Activated T-helper 2 cell treated with anti-CD3 and anti-CD28 coated beads, Interferon-gamma antibody, Interleukin-2, Interleukin-4, amounts not matched to agents 10 μg/mL and 5 μg/mL and 100 μg/mL, durations not matched to agents 14 hours and 24 hours and 36 hours (primary cell): ENCODE data around the gene AHRR. TPM values are rescaled to one million over a fixed set of nuclear protein-coding genes. Genes with fewer than 3 reads are reported as not detected.

ENCODE experiments used
- DNase-seq: peaks from one replicate; pipeline ENCODE4 v3.0.0; 2021; ENCODE audit warnings: low spot score
- H3K27ac Mint-ChIP-seq: one replicate; pipeline ENCODE4 v1.8.0; 2021; ENCODE audit warnings: mixed read lengths
- H3K27me3 Mint-ChIP-seq: one replicate; pipeline ENCODE4 v1.8.0; 2021; ENCODE audit warnings: low read depth, mixed read lengths
- H3K36me3 Mint-ChIP-seq: one replicate; pipeline ENCODE4 v1.8.0; 2021; ENCODE audit warnings: low read depth, mixed read lengths
- H3K4me1 Mint-ChIP-seq: one replicate; pipeline ENCODE4 v1.8.0; 2021; ENCODE audit warnings: low read depth, mixed read lengths
- H3K4me3 Mint-ChIP-seq: one replicate; pipeline ENCODE4 v1.8.0; 2021; ENCODE audit warnings: low read depth, mild to moderate bottlenecking, moderate library complexity, mixed read lengths
- H3K9me3 Mint-ChIP-seq: one replicate; pipeline ENCODE4 v1.8.0; 2021; ENCODE audit warnings: mixed read lengths
- intact Hi-C: fragments of 100-400 bp; cut with micrococcal nuclease; formaldehyde crosslinking; loops from one replicate; pipeline ENCODE4 v1.15.1; 2023
- total RNA-seq: library from RNA; stranded (reverse); gene quantifications from 2 replicates; pipeline ENCODE4 v1.2.3, GENCODE V29; 2022

Gene AHRR
- total RNA-seq, 1 donor from 2014 or later: 34.9 TPM

DNA sequence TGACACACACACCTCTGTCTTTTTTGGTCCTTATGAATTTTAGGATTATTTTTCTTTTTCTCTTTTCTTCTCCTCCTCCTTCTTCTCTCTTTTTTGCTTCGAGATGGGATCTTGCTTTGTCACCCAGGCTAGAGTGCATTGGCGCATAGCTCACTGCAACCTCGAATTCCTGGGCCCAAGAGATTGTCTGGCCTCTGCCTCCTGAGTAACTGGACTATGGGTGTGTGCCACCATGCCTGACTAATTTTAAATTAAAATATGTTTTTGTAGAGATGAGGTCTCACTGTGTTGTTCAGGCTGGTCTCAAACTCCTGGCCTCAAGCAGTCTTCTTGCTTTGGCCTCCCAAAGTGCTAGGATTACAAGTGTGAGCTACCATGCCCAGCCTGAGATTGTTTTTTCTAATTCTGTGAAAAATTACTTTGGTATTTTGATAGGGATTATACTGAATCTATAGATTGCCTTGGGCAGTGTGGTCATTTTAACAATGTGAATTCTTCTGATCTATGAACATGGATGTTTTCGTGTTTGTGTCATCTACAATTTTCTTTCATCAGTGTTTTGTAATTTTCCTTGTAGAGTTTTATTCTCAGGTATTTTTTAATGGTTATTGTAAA, 7.7 kb downstream of the AHRR start:
- Mint-ChIP-seq H3K4me3 (no peak overlapping the region), H3K9me3 (no peaks in the 10 kb centered on the region), H3K4me1 (peaks cover 58% of the 10 kb centered on the region), H3K36me3 (peaks cover 50% of the 10 kb centered on the region), H3K27me3 (no peaks in the 10 kb centered on the region), H3K27ac (peak overlapping the region; percentile 65)
- no peak for DNase-seq
- intact Hi-C loops: no loop called here

DNA sequence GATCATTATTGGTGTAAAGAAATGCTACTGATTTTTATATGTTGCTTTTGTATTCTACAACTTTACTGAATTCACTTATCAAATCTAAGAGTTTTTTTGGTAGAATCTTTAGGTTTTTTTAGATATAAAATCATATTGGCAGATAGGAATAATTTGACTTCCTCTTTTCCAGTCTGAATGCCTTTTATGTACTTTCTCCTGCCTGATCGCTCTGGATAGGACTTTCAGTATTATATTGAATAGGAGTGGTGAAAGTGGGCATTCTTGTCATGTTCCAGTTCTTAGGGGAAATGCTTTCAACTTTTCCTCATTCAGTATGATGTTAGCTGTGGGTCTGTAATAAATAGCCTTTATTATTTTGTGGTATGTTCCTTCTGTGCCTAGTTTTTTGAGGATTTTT, 8.3 kb downstream of the AHRR start:
- intact Hi-C loops: loop anchor here (10.0 kb wide), 1 partner anchor 55 kb away; the partner anchor contains the start of gene PDCD6
- no peak overlapping the region for H3K27ac Mint-ChIP-seq
- H3K9me3 Mint-ChIP-seq: no peaks in the 10 kb centered on the region
- no peak for DNase-seq
- peaks cover 63% of the 10 kb centered on the region for H3K4me1 Mint-ChIP-seq
- H3K27me3 Mint-ChIP-seq: no peaks in the 10 kb centered on the region
- H3K36me3 Mint-ChIP-seq: peaks cover 50% of the 10 kb centered on the region
- H3K4me3 Mint-ChIP-seq: no peak overlapping the region

DNA sequence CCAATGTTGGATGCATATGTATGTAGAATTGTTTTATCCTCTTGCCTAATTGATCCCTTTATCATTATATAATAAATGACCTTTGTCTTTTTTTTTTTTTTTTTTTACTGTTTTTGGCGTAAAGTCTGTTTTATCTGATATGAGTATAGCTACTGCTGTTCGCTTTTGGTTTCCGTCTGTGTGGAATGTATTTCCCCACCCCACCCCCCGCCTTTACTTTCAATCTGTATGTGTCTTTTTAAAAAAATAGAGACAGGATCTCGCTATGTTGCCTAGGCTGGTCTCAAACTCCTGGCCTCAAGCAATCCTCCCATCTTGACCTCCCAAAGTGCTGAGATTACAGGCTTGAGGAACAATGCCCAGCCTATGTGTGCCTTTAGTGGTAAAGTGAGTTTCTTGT, 11.3 kb downstream of the AHRR start:
- peaks cover 75% of the 10 kb centered on the region for H3K4me1 Mint-ChIP-seq
- intact Hi-C loops: loop anchor here (2.0 to 10.0 kb wide), 2 partner anchors 58 to 78 kb away; partner anchors contain the start of gene PDCD6
- peak overlapping the region; percentile 73 for H3K4me3 Mint-ChIP-seq
- H3K27me3 Mint-ChIP-seq: no peaks in the 10 kb centered on the region
- H3K9me3 Mint-ChIP-seq: no peaks in the 10 kb centered on the region
- peaks cover 31% of the 10 kb centered on the region for H3K36me3 Mint-ChIP-seq
- no peak for DNase-seq
- H3K27ac Mint-ChIP-seq: peak overlapping the region; percentile 93

DNA sequence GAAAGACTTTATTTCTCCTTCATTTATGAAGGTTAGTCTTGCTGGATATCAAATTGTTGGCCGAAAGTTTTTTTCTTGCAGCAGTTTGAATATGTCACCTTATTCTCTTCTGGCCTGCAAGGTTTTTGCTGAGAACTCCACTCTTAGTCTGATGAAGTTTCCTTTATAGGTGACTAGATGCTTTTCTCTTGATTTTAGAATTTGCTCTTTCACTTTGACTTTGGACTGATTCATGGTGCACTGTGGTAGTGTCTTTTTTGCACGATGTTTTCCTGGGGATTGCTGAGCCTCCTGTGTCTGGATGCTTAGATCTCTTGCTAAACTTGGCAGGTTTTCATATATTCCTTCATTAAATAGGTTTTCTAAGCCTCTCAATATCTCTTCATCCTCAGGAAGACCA, 12.4 kb downstream of the AHRR start:
- H3K9me3 Mint-ChIP-seq: no peaks in the 10 kb centered on the region
- intact Hi-C loops: loop anchor here (1.0 to 10.0 kb wide), 5 partner anchors 8 to 77 kb away; partner anchors contain the start of gene PDCD6
- peaks cover 25% of the 10 kb centered on the region for H3K36me3 Mint-ChIP-seq
- peak overlapping the region; percentile 93 for H3K27ac Mint-ChIP-seq
- no peak for DNase-seq
- H3K4me3 Mint-ChIP-seq: peak overlapping the region; percentile 73
- H3K27me3 Mint-ChIP-seq: no peaks in the 10 kb centered on the region
- peaks cover 74% of the 10 kb centered on the region for H3K4me1 Mint-ChIP-seq

DNA sequence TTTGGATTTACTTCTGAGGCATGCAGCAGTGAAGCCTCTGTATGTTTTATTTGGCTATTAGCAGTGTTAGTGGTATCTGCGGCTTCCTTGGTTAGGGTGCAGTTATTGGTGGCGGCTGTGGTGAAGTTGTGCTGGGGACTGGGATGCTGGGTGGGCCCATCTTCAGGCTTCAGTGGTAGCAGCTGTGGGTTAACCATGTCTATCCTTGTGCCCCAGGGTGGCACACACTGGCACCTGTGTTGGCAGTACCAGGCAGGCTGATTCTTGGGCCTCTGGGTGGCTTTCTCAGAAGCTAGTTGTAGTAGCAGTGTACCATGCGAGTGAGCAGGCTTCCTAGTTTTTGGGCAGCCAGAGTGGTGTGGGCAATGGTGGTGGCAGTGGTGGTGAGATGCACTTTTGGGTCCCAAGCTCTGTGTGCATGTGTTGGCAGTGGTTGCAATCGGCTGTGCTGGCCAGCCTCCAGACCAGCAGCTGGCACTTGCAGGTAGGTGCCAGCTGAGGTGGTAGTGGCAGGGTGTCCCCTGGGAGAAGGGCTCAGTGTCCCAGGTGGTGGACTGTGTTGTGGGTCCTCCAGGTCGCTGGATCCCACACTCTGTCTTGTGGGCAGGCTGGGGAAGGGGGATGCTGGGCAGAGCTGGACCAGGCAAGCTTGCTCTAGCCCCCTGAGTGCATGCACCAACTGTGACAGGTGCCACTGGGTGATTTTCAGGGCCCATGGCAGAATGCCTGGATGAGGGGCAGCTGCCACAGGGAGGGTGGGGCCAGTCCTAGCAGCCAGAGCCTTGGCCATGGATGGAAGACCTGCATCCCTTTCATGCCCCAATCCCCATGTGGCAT, 13.6 kb downstream of the AHRR start:
- Mint-ChIP-seq H3K27me3 (no peaks in the 10 kb centered on the region), H3K4me1 (peaks cover 70% of the 10 kb centered on the region), H3K4me3 (peak overlapping the region; percentile 73), H3K9me3 (no peaks in the 10 kb centered on the region), H3K36me3 (peaks cover 29% of the 10 kb centered on the region), H3K27ac (peak overlapping the region; percentile 93)
- DNase-seq: no peak
- intact Hi-C loops: loop anchor here (1.0 to 10.0 kb wide), 4 partner anchors 7 to 60 kb away; partner anchors contain the start of gene PDCD6

DNA sequence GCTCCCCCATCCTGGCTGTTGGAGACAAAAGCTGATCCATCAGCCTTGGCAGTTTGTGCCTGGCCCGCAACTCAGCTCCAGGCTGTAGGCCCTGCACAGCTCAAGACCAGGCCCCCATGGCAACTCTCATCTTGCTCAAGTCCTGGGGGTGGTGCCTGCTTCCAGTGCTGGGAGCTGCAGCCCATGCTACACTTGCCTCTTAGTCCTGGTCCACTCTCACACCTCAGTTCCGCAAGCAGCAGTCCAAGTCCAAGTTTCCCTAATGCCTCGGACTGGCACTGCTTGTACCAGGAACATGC, 14.2 kb downstream of the AHRR start:
- H3K36me3 Mint-ChIP-seq: peaks cover 28% of the 10 kb centered on the region
- H3K9me3 Mint-ChIP-seq: no peaks in the 10 kb centered on the region
- no peak for DNase-seq
- H3K27me3 Mint-ChIP-seq: no peaks in the 10 kb centered on the region
- peak overlapping the region; percentile 29 for H3K27ac Mint-ChIP-seq
- H3K4me1 Mint-ChIP-seq: peaks cover 69% of the 10 kb centered on the region
- intact Hi-C loops: loop anchor here (10.0 kb wide), 1 partner anchor 61 kb away; the partner anchor contains the start of gene PDCD6
- no peak overlapping the region for H3K4me3 Mint-ChIP-seq

DNA sequence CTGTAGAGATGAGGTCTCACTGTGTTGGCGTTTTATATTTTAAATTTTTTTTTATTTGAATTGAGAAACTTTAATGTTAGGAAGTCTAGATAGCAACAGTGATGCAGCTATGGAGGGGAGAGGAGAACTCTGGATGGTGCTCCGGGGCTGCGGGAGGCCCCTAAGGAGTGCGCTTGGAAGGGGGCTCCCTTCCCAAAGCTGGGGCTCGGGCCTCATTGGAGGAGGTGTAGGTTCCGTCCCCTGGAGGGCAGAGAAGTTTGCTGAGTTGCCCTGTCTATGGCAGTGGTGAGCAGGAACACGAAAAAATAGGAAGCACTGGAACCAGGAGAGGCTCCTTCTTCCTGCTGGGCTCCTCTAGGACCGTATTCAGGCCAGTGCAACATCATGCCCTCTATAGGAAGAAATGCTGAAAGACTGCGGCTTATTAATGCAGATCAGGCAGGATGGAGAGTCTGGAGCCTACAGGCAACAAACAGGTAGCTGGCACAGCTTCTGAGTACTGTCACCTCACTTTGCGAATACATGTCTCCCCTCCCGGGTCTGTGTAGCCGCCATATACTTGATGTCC, 16.1 kb downstream of the AHRR start:
- Mint-ChIP-seq H3K27ac (no peak overlapping the region), H3K27me3 (no peaks in the 10 kb centered on the region), H3K4me3 (no peak overlapping the region), H3K4me1 (peaks cover 71% of the 10 kb centered on the region), H3K36me3 (peaks cover 31% of the 10 kb centered on the region), H3K9me3 (peaks cover 10% of the 10 kb centered on the region)
- no peak for DNase-seq
- intact Hi-C loops: loop anchor here (10.0 kb wide), 1 partner anchor 63 kb away; the partner anchor contains the start of gene PDCD6

DNA sequence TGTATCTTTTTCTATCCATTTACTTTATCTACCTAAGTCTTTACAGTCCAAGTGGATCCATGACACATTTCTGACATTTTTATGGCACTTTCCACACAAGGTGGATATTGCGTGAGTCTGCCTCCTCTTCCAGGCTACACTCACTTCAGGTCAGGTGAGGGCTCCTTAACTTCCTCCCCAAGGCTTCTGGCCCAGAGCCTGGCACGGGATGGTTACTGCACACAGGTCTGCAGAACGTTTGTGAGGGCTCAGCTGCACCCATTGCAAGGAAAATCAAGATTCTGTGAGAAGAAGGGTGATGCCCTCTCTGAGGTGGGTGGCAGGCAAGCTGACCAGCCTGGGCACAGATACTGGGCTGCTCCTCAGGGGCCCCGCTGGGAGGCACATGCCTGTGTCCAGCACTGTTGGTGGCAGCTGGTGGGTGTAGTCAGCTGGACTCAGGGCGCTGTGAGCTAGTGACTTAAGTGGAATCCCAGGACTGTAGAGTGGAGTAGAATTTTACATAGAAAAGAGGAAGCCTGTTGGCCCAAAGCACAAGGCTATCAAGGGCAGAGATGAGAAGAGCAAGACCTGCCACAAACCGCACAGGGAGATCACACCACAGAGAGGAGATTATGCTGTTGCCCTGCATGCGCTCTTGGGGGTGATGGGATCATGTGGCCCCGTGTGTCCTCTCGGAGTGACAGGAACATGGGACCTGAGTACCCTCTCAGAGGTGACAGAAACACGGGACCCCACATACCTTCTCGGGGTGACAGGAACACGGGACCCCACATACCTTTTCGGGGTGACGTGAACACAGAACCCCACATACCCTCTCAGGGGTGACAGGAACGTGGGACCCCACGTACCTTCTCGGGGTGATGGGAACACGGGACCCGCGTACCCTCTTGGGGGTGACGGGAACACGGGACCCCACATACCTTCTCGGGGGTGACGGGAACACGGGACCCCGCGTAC, 21.3 kb downstream of the AHRR start:
- no peaks in the 10 kb centered on the region for H3K27me3 Mint-ChIP-seq
- H3K4me3 Mint-ChIP-seq: peak overlapping the region; percentile 56
- no peak for DNase-seq
- peaks cover 57% of the 10 kb centered on the region for H3K4me1 Mint-ChIP-seq
- H3K9me3 Mint-ChIP-seq: peaks cover 10% of the 10 kb centered on the region
- H3K36me3 Mint-ChIP-seq: peaks cover 50% of the 10 kb centered on the region
- peak overlapping the region; percentile 73 for H3K27ac Mint-ChIP-seq
- intact Hi-C loops: loop anchor here (1.0 kb wide), 1 partner anchor 8 kb away; no protein-coding TSS in a partner anchor

DNA sequence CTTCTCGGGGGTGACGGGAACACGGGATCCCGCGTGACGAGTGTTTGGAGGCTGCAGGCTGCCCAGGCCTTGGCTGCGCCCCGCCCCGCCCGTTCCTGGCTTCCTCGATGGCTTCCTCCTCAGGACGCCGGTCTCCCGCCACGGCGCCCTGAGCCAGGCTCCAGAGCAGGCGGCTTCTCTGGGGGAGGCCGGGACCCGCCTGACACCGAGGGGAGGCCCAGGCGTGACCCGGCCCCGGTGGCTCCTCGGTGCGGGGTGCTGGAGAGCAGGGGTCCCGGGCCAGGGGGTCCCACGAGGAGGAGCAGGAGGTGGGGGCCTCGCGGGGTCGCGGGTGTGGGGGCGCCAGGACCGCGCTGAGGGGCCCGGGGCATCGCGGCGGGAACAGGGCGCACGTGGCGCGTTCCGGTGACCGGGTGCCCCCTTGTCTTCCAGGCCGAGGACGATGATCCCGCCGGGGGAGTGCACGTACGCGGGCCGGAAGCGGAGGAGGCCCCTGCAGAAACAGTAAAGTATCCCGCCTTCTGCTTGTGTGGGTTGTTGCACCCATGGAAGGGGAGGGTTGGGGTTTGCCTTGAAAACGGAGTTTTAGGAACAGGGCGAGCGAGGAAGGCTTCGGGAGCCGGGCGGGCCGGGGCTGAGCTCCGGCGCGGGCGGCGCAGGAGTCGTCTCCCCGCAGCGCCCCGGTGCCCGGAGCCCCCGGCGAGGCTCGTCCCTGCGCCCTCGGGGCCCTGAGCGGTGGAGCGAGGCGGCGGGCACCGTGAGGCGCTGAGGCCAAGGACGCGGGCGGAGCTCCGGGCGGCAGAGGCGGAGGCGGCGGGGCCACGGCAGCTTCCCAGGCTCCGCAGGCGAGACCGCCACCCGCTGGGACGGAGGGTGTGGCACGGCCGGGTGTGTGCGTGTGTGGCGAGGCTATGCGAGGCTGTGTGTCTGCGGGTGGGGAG, 22.2 kb downstream of the AHRR start:
- peak; percentile 65 for DNase-seq
- Mint-ChIP-seq H3K36me3 (peaks cover 55% of the 10 kb centered on the region), H3K9me3 (peaks cover 10% of the 10 kb centered on the region), H3K27me3 (no peaks in the 10 kb centered on the region), H3K4me3 (peak overlapping the region; percentile 80), H3K4me1 (peaks cover 54% of the 10 kb centered on the region), H3K27ac (peak overlapping the region; percentile 86)
- intact Hi-C loops: no loop called here

DNA sequence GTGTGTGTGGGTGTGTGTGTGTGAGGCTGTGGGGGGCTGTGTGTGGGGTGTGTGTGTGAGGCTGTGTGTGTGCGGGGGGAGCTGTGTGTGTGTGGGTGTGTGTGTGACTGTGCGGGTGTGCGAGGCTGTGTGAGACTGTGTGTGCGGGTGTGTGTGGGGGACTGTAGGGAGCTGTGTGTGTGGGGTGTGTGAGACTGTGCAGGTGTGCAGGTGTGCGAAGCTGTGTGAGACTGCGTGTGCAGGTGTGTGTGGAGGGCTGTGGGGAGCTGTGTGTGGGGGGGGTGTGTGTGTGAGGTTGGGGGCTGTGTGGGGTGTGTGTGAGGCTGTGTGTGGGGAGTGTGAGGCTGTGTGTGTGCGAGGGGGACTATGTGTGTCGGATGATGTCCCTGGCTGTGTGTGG, 23.2 kb downstream of the AHRR start:
- Mint-ChIP-seq H3K9me3 (peaks cover 10% of the 10 kb centered on the region), H3K36me3 (peaks cover 50% of the 10 kb centered on the region), H3K4me3 (no peak overlapping the region), H3K27ac (peak overlapping the region; percentile 74), H3K4me1 (peaks cover 51% of the 10 kb centered on the region), H3K27me3 (no peaks in the 10 kb centered on the region)
- intact Hi-C loops: no loop called here
- DNase-seq: no peak

DNA sequence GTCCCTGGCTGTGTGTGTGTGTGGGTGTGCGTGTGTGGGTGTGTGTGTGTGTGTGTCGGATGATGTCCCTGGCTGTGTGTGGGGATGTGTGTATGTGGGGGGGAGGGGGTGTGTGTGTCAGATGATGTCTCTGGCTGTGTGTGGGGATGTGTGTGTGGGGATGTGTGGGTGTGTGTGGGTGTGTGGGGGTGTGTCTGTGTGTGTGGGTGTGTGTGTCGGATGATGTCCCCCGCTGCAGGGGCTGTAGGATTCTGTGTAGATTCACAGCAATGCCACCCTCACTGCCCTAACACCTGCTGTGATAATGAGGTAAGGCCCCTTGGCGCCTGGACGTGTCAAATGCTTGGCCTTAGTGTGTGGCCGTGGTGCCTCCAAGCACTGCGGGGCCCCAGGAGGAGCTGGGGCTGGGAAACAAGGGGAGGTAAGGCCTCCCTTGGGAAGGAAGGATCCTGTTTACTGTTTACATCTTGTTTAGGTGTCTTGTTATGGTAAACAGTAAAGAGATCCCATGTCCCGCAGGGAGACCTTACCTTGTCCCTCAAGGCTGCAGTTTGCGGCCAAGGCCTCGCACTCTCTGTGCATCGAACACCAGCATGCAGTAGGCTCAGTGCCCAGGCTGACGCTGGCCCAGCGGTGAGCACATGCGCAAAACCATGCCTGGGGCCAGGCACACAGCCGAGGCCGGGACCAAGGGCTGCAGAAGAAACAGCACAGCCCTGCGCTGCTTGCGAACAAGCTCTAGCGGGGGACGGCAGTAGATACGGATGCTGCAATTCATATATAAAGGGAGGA, 24.1 kb downstream of the AHRR start:
- intact Hi-C loops: no loop called here
- peaks cover 10% of the 10 kb centered on the region for H3K9me3 Mint-ChIP-seq
- DNase-seq: no peak
- peaks cover 50% of the 10 kb centered on the region for H3K36me3 Mint-ChIP-seq
- peaks cover 49% of the 10 kb centered on the region for H3K4me1 Mint-ChIP-seq
- H3K27ac Mint-ChIP-seq: peak overlapping the region; percentile 76
- peak overlapping the region; percentile 30 for H3K4me3 Mint-ChIP-seq
- no peaks in the 10 kb centered on the region for H3K27me3 Mint-ChIP-seq
